ENCODE results near the gene IGF2BP2.
"Not testable (repeated sequence)": the region's sequence is repeated elsewhere in the genome, so short reads cannot be mapped to it uniquely, and the experiment has no call there.

The IGF2BP2 gene

DNA sequence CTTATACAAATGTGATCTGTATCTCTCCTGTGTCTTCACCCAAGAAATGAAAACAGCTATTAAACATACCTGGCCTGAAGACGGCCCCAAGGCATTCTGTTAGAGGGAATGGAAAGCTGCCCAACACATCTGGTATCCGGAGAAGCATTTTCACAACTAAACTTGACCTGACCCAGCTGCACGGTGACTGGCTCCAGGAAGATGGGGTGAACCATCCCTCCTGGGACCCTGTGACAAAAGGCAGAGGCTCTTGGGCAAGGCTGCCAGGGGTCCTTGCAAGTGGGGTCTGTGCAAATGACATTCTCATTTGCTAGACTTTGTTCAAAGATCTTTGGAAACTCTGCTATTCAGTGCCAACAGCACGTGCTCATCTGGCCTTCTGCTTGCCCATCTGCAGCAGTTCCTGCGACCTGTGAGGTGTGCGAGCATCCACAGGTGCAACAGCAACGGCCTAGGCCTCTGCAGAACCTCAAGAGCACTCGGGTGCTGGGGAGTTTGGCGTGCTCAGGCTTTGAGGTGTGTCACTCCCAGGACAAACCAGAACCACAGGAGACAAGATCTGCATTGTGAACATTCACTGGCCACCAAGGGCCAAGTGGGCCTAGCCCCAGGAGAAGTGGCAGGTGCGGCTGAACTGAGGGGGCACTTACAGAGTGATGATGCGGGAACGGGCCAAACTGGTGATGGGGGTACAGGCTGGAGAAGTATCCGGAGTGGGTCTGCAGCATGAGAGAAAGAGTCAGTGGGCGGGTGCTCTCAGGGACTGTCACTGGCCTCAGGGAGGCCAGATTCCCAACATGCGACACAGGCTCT is 166.9 kb downstream of the IGF2BP2 start:
- DNase-seq, result no peak

DNA sequence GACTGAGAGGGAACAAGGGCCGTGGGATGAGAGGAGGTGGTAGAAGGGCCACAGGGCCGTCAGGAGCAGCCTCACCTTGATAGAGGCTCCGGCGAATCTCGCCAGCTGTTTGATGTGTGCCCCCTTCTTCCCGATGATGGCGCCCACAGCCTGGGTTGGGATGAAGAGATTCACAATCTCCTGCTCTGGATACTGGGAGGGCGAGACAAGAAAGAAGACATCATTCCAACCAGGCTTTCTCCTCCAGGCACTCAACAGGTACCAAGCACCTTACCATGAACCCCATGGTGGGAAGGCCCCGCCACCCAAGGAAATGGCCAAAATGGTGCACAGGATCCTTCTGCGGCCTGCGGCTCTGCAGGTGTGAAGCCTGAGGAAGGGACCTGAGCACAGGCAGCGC is 167.6 kb downstream of the IGF2BP2 start:
- no peak for DNase-seq

DNA sequence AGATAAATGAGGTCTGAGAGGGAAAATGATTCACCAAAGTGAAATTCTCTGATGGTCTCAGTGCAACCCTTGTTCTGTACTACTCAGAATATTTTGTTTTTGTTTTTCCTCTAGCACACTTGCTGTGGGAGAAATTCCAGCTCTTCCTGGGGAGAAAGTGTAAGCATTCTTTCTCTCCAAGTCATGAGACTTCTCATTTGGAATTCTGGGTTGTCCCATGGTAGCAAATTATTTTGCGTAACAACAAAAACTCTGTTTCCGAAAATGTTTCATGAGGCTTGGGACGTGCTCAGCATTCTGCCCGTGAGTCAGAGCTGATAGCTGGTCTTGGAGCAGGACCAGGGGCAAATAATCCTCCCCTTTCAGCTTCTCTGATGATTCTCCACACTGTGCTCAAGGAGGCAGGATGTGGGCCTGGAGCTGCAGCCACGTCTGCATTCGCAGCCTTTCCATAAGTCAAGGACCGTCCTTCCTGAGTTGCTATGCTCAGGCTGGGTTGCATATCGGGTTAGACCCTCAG is 168.5 kb downstream of the IGF2BP2 start:
- no peak for DNase-seq

DNA sequence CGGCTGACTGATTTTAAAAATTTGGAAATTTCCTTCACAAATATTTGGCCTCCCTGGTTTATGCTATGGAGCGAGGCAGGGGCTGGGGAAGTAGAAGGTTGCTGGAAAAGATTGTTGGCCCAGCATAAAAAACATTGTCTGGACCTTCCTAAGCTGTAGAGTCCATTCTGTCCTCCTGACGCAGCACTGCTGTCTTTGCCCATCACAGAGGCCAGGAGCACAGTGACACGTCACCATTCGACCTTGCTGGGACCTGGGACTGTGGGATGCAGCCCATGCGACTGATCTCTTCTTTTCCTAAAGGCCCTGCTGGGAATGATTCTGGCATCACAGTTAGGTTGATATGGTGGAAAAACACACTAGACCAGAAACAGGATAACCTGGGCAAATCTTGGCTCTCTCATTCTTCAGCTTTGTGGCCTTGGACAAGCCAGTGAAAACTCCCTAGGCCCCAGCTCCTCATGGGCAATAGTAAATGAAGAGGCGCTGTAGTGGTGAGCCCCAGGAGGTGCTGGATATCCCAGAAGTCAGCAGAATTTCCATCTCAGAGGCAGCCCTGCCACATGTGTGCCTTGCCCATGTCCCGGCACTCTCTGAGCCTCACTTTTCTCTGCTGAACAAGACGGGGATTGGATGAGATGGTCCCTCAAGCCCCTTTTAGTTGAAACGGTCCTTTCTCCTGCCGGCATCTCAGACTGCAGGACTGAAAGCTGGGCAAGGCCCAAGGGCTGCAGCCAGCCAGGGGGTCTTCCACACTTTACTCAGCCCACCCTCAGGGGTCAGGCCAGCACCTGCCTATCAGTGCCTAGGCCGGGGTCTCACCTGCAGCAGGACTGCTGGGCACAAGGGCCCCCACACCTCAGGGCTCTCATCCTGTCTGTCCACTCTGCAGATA is 169.2 kb downstream of the IGF2BP2 start:
- no peak for DNase-seq

DNA sequence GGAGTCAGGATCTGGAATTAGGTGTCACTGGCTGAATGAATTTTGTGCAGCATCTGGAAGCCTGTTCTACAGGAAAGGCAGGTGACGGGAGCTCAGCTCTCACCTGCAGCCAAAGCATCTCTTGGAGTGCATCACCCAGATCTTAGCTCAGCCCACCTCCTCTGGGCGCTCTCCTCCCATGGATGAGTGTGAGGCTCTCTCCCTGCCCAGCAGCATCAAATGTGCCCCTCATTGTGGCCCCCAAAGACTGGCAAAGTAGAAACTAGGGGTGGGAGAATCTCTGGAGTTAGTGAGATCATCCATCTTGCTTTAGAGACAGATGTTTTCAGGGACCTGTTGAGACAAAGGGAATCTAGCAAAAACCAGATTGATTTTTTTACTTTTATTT is 170.1 kb downstream of the IGF2BP2 start:
- no peak for DNase-seq

DNA sequence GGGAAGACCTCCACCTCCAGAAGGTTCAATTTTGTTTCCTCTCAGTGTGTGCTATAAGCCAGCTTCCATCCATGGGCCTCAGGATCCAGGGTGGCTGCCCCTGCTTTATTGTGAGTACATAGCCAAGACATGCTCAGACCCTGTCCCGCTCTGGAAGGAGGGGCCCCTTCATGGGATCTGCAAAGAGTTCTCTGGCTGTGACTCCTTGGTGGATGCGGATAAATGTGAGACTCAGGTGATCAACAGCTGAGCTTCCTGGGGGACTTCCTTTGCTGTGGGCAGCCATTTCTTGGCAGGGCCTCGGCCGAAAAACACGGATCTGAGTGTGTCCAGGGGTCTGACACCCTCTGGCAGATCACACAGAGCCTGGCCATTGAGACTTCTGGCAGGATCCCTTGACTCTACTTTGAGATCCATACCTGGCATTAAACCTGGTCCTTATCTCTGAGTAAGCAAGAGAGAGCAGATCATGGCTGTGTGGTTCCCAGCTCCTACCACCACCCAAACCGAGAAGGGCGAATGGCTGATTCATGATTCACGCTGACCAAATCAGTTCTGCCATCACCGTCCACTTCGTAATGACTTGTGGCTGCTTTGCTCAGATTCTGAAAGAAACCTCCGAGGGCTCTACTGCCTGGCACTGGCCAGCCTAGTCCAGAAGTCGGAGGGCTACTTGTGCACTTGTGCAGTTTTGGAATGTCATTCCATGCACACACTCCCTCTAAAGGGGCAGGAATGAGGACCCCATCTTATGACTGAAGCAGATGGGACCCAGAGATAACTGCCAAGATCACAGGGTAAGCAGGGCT is 170.7 kb downstream of the IGF2BP2 start:
- no peak for DNase-seq

DNA sequence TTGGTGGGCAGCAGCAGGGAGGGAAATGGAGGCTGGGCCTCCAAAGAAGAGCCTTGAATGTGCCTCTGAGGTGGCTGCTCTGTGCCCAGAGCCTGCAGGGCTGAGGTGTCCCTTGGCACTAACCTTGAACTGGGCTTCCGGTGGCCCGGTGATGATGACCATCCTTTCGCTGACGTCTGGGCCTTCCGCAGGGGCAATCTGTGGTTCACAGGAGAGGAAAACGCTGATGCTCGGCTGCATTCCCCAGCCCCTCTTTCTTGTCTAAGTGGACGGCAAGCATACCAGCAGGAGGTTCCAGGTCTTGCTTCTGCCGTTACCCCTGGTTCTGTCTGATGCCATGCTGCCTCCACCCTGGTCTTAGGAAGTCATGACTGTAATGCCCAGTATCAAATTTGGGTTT is 172.9 kb downstream of the IGF2BP2 start:
- no peak for DNase-seq

DNA sequence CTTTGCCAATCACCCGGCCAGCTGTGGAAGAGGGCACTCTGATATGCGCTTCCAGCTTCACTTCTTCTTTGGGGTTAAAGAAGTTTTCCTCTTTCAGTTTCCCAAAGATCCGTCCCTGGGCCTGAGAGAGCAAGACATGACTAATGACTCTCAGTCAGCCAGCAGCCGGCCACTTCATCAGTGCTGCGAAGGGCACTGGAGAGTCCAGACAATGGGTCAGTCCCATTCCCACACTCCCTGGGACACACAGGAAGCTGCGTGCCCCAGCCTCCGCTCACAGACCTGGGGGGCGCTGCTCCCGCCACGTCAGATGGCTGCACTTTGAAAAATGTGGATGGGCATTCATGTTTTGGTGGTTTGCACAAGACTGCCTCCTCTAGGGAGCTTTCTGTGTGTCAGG is 175.4 kb downstream of the IGF2BP2 start:
- no peak for DNase-seq

DNA sequence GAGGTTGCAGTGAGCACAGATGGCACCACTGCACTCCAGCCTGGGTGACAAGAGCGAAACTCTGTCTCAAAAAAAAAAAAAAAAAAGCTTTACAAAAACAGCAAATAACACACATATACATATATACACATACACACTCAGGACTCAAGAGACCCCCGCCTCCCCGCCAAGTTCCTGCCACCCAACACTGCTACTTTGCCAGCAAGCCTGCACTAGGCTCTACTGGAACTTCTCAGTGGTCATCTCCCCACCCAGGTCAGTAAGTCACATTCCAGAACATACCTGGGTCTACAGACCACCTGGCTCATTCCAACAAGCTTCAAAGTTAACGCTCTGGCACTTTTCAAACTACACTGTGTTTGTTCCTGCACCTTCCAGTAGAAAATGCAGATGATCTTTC is 176.4 kb downstream of the IGF2BP2 start:
- no peak for DNase-seq

DNA sequence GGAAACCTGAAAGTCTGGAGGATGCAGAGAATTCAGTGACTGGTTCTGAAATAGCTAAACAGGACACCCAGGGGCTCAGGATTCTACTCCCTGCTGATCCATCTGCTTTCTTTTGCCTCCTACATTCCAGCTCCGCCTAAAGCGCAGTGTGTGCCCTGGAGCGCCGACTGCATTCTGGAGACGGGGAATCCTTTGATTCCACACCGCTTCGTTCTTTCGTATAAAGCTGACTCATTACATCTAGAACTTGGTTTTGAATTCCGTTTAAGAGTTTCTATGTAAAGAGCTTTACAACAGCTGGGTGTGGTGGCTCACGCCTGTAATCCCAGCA is 177.0 kb downstream of the IGF2BP2 start:
- DNase-seq, result no peak

DNA sequence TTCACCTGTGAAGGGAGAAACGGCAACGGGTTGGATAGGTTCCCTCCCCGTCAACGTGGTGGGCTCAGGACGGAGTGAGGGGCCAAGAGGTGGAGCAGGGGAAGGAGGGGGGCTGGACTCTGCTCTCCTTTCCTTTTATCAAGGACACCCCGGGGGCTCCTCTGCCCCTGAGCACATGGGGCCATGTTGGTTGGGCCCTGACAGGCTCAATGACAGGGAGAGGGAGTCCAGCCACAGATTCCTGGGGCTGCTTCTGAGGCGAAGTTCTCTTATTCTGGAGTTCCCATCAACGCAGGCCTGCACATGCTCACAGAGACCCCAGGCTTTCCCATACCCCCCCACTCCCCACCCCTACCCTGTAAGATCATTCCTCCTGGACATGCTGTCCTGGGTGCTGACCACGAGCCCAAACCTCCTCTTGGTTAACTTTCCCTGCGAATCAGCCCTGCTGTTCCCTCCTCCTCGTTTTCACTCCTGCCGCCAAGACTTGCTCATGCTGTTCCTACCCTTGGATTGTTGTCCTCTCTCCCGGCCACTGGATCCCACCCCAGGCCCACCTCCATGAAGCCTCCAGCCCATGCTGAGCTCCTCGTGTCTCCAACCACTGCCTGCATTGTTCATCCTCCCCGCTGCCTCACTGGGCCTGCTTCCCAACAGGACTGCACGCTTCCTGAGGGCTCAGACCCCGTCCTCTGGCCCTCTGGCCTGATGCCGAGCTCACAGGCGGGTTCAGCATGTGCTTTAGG is 177.5 kb downstream of the IGF2BP2 start:
- no peak for DNase-seq

DNA sequence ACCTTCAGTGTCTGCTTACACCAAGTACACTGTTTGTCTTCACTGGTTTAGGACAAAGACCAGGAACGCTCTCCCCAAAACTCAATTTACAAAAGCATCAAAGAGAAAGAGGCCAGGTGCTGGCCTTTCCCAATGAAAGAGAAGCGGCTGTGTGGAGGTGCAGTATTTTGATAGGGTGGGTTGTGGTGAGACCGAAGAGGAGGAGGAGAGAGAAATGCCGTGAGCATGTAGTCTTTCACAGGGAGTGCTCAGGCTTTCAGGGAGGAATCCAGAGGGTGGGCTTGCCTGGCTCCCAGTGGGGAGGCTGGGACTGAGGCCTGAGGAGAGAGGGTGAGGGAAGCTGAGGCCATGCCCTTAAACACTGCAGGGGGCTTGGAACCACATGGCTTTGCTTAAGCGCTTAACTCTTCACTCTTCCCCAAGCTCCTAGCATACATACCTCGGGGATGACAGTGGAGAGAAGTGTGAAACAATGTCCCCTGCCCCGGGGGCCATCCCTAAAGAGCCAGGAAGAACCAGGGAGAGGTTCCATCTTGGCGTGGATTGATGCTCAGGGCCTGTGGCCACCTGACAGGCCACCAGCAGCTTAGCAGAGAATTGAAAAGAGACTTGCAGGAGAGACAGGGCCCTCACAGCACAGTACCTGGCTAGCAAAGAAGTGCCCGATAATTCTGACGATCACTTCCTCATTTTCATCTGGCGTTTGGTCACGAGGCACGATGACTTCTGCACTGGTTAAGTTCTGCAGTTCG is 178.3 kb downstream of the IGF2BP2 start:
- DNase-seq, result no peak

DNA sequence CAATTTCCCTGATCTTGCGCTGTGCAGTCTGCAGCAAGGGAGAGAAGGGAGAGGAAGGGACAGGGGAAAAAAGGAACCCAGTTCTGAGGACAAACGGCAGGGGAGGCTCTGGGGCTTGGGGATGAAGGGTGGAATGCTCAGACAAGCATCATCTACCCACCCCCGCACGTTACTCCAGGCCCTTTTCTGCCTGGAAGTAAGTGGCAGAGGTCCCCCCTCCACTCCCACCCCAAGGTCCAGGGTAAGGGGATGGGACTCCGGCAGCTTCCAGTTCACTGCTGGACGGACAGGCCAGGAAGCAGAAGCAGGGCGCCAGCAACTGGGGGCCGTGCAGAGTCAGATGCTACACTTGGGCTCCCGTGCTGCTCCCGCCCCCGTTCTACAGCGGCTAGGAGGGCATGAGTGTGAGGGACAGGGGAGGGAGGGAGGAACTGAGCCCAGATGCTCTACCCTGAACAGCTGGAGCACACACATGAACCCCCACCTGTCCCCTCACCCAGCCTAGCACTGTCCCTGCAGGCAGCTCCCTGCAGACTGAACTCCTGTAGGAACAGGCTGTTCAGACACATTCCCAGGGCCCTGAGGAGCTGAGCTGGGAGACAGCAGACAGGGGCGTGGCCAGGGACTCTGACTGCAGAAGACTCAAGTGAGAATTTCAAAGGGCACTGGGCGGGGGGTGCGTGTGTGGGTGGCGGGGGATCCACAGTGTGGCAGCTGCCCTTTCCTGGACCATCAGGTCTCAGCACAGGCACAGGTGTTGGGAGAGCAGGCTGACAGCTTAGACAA is 179.1 kb downstream of the IGF2BP2 start:
- DNase-seq, result no peak

DNA sequence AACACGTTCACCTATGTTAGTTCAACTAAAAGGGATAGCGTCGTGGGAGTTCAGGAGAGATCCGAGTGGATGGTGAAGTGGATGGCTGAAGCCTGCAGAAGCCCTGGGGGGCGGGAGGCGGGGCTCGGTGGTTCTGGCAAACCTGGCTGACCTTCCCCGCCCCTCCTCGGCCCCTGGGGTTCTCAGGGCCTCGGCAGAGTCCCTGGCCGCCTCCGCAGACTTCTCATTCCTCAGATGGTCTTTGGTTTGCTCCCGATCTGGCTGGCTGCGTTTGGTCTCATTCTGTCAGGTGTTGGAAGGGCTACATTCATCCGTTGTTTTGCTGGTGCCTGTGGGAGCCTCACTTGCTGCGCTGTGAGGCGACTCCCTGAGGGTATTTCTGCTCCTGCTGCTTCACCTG is 179.7 kb downstream of the IGF2BP2 start:
- not testable (repeated sequence) for DNase-seq

DNA sequence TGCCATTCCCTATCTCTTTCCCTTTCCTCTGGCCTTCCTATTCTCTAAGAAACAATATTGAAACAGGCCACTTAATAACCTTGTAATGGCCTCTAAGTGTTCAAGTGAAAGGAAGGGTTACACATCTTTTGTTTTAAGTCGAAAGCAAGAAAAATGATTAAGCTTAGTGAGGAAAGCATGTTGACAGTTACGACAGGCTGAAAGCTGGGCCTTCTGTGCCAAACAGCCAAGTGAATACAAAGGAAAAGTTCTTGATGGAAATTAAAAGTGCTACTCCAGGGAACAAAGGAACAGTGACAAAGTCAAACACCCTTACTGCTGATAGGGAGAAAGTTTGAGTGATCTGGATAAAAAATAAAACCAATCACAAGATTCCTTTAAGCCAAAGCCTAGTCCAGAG is 184.5 kb downstream of the IGF2BP2 start:
- DNase-seq, result no peak

DNA sequence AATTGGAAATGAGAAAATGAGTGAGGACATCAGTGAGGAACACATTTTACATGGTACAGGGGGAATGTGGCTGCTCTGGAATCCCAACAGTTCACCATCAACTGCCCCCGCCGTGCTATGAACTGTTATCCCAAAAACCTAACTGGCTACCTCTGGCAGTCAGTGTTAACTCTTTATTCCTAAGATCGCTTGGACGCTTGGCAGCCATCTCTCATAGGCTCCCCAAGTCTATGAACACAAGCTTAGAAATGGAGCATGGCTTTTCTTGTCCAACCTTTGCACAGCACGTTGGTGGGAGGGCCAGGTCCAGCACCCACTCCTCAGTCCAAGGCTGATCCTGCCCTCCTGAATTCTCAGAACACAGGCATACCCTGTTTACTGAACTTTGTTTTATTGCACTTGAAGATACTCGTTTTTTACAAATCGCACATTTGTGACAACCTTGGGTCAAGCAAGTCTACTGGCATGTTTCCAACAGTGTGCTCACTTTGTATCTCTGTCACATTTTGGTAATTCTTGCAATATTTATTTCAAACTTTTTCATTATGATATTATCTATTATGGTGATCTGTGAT is 185.1 kb downstream of the IGF2BP2 start:
- DNase-seq, result no peak

DNA sequence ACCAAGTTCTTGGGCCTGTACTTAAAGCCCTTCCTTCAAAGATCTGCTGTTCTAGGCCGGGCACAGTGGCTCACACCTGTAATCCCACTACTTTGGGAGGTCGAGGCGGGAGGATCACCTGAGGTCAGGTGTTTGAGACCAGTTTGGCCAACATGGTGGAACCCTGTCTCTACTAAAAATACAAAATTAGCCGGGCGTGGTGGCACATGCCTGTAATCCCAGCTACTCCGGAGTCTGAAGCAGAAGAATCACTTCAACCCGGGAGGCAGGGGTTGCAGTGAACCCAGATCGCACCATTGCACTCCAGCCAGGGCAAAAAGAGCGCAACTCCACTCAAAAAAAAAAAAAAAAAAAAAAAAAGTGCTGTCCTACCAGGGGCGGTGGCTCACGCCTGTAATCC is 186.2 kb downstream of the IGF2BP2 start:
- DNase-seq, result not testable (repeated sequence)

DNA sequence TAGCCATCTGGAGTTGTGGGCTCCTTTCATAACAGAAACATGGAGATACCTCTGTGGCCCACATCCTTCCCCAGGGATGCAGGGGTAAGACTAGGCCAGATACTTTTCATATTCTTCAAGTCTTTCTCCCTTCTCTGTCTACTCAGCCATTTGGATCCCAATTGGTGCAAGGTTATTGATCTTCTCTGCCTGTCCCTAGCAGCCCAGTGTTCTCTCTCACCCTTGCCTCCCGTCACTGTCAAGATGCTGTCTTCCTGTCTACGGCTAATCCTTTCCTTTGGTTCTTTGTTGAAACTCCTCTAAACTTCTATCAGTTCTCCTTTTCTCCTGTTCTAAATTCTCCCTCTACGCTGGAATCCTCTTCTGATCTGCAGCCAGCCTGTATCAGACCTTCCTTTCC is 187.5 kb downstream of the IGF2BP2 start:
- no peak for DNase-seq

DNA sequence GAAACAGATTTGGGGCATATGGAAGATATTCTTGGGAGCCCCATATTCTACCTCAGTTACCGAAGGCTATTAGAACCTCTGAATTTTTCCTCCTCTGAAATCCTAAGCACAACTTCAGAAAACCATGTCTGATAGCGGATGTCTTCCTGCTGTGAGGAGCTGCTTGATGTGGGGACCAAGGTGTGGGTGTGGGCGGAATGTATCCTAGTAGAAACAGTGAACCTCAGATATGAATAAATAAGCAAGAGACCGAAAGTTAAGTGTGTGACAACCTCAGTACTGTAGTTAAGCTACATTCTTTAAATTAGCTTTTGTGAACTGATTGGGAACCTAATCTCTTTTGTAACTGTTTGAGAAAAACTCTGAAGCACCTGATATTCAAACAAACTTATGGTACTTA is 191.8 kb downstream of the IGF2BP2 start:
- no peak for DNase-seq

DNA sequence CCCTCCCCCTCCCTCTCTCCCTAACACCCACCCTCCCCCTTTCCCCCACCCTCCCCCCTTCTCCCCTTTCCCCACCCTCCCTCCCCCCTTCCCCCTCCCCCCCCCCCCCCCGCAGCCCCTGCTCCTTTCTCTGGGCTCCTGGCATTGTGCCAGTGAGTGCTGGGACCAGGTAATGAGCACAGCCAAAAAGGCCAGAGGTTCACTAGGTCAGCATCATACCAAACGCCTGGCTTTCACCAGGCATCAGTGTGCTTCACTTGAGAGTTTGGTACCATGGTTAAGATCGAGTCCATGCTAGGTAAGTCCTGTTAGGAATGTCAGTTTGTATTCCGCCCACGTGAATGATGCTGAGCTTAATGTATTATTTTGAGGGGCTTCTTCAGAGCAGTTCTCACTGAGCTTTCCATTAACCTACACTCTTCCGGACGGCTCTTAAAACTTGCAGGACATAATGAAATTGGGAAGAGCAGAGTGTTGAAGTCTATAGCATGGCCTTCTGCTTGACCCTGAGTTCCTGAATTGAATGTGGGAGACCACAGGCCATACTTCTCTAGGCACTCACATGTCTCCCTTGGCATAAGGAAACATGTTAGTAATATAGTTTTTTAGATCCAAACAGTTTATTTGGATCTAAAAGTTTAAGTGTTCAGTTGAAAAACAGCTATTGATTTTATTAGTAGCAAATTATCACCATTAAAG is 193.2 kb downstream of the IGF2BP2 start:
- DNase-seq, result no peak
